ENCODE measurements around the gene CAST.

Gene CAST

GRCh38 chr5:96636046-96636445, 26.1 kb upstream of the CAST start:
- DNase-seq (ENCODE audit: low read depth in 2 of 2): no peak
- no peak for TF ChIP-seq CTCF (IDR thresholded peaks at IDR 0.05; ENCODE audit: low read depth, low read length)
- no peak overlapping the region for H3K4me3 ChIP-seq (replicated peaks in 1 of 2; ENCODE audit: low read depth in 2 of 2, low read length in 2 of 2)

GRCh38 chr5:96636594-96636993, 25.6 kb upstream of the CAST start:
- no peak for DNase-seq (ENCODE audit: low read depth in 2 of 2)
- no peak for TF ChIP-seq CTCF (IDR thresholded peaks at IDR 0.05; ENCODE audit: low read depth, low read length)
- no peak overlapping the region for H3K4me3 ChIP-seq (replicated peaks in 1 of 2; ENCODE audit: low read depth in 2 of 2, low read length in 2 of 2)

GRCh38 chr5:96637196-96637595, 25.0 kb upstream of the CAST start:
- TF ChIP-seq CTCF (IDR thresholded peaks at IDR 0.05; ENCODE audit: low read depth, low read length): no peak
- DNase-seq (ENCODE audit: low read depth in 2 of 2): no peak
- no peak overlapping the region for H3K4me3 ChIP-seq (replicated peaks in 1 of 2; ENCODE audit: low read depth in 2 of 2, low read length in 2 of 2)

GRCh38 chr5:96638561-96638960, 23.6 kb upstream of the CAST start:
- no peak for DNase-seq (ENCODE audit: low read depth in 2 of 2)
- H3K4me3 ChIP-seq (replicated peaks in 1 of 2; ENCODE audit: low read depth in 2 of 2, low read length in 2 of 2): no peak overlapping the region
- TF ChIP-seq CTCF (IDR thresholded peaks at IDR 0.05; ENCODE audit: low read depth, low read length): no peak

- no peak for TF ChIP-seq CTCF (IDR thresholded peaks at IDR 0.05; ENCODE audit: low read depth, low read length)
- H3K4me3 ChIP-seq (replicated peaks in 1 of 2; ENCODE audit: low read depth in 2 of 2, low read length in 2 of 2): no peak overlapping the region
- no peak for DNase-seq (ENCODE audit: low read depth in 2 of 2)
Observed at GRCh38 chr5:96640696-96641095, 21.5 kb upstream of the CAST start.

- no peak overlapping the region for H3K4me3 ChIP-seq (replicated peaks in 1 of 2; ENCODE audit: low read depth in 2 of 2, low read length in 2 of 2)
- no peak for TF ChIP-seq CTCF (IDR thresholded peaks at IDR 0.05; ENCODE audit: low read depth, low read length)
- no peak for DNase-seq (ENCODE audit: low read depth in 2 of 2)
Observed at GRCh38 chr5:96641368-96642280, 20.6 kb upstream of the CAST start.
